GM19240 (cell line): ENCODE results near the gene SINHCAF.
A peak's percentile ranks its signal among the peaks of the same experiment; 100 is the strongest.
"Not testable (repeated sequence)": the region's sequence is repeated elsewhere in the genome, so short reads cannot be mapped to it uniquely, and the experiment has no call there.

ENCODE experiments used
- DNase-seq: peaks from one replicate; pipeline ENCODE4 v3.0.0; 2011; ENCODE audit warnings: low spot score; ENCODE audit not compliant: insufficient read length

Gene SINHCAF

GRCh38 chr12:31265722-31266121, 60.2 kb downstream of the SINHCAF start:
- no peak for DNase-seq

DNA sequence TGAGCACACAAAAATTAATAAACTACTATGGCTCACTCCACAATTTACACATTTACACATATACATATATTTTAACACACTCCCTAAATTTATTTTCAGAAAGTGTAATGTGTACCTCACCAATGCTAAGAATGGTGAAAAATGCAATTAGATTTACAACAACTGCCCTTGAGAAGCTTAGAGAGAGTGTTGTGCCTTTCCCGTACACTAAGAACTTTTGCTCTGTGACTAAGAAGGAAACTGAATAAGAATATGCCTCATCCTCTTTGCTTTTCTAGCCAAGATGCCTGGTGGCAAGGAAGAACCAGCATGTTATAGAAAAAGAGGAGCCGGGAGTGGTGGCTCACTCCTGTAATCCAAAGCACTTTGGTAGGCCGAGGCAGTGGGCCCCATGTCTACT, 62.3 kb downstream of the SINHCAF start:
- DNase-seq, result no peak

DNA sequence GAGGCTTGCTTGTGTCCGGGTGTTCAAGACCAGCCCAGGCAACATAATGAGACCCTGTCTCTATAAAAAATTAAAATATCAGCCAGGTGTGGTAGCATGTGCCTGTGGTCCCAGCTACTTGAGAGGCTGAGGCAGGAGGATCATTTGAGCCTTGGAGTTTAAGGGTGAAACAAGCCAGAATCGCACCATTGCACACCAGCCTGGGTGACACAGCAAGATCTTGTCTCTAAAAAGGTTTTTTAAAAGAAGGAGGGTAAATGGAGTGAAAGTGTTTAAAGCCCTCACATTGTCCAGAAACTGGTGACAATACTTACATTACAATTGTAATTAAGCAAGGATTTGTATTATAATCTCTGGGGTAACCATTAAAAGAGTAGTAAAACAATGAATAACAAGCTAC, 64.2 kb downstream of the SINHCAF start:
- no peak for DNase-seq

GRCh38 chr12:31260840-31261239, 65.1 kb downstream of the SINHCAF start:
- DNase-seq, result no peak

- no peak for DNase-seq
Measured at GRCh38 chr12:31259136-31259886, 66.6 kb downstream of the SINHCAF start.

DNA sequence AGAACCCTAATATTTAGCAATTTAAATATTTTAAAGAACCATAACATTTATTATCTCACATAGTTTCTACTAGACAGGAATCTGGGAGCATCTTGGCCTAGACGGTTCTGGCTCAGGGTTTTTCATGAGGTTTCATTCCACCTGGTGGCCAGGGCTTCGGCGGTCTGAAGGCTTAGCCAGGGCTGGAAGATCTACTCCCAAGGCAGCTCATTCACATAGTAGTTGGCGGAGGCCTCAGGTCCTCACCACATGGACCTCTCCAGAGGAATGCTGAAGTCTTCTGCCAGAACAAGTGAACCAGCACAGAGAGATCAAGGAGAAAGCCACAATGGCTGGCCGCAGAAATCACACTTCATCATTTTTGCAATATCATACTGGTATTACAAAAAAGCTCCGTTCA, 68.2 kb downstream of the SINHCAF start:
- no peak for DNase-seq

DNA sequence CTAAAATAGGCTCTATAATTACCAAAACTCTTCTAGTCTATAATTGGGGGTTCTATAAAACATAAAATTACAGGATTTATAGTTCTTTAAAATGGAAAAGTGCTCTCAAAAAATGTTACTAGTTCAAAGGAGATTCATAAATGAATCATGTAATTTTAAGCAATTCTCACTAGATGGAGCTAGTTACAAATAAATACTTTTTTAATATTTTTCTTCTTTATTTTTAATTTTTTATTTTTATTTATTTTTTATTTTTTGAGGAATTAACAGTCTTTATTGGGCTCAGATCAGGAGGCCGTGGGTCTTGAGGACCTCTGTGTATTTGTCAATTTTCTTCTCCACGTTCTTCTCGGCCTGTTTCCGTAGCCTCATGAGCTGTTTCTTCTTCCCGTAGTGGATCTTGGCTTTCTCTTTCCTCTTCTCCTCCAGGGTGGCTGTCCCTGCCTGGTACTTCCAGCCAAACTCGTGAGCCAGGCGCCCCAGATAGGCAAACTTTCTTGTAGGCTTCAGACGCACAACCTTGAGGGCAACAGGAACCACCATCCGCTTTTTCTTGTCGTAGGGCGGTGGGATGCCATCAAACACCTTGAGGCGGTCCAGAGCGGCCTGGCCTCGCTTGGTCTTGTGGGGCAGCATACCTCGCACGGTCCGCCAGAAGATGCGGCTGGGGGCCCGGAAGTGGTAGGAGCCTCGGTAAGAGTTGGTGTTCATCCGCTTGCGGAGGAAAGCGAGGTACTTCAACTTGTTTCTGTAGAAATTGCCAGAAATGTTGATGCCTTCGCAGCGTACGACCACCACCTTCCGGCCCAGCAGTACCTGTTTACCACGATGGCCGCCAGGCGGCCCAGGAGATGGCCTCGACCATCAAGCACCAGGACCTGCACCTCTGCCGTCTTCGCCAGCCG, 74.0 kb downstream of the SINHCAF start:
- DNase-seq, result not testable (repeated sequence)

GRCh38 chr12:31250179-31250578, 75.8 kb downstream of the SINHCAF start:
- DNase-seq, result no peak

- DNase-seq, result no peak
Measured at GRCh38 chr12:31249356-31249755, 76.6 kb downstream of the SINHCAF start.

DNA sequence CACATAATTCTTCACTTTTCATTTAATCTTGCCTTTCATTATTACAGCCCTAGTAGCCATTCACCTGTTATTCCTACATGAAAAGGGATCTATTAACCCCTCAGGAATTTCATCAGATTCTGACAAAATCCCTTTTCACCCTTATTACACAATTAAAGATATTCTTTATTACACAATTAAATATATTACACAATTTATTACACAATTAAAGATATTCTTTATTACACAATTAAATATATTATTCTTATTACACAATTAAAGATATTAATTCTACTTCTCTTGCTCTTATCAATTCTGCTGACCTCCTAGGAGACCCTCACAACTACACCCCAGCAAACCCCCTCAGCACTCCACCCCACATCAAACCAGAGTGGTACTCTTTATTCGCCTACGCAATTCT, 77.1 kb downstream of the SINHCAF start:
- DNase-seq, result no peak

DNA sequence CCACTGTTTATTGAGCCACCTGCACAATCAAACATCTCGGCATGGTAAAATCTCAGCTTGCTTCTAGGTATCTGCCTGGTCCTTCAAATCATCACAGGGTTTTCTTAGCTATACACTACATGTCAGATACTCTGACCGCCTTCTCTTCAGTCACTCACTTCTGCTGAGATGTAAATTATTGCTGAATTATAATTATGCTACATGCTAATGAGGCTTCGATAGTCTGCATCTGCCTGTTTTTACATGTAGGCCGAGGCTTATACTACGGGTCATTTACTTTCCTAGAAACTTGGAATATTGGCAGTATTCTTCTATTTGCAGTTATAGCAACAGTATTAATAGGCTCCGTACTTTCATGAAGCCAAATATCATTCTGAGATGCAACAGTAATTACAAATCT, 77.6 kb downstream of the SINHCAF start:
- DNase-seq, result no peak

GRCh38 chr12:31246470-31246850, 79.5 kb downstream of the SINHCAF start:
- no peak for DNase-seq

DNA sequence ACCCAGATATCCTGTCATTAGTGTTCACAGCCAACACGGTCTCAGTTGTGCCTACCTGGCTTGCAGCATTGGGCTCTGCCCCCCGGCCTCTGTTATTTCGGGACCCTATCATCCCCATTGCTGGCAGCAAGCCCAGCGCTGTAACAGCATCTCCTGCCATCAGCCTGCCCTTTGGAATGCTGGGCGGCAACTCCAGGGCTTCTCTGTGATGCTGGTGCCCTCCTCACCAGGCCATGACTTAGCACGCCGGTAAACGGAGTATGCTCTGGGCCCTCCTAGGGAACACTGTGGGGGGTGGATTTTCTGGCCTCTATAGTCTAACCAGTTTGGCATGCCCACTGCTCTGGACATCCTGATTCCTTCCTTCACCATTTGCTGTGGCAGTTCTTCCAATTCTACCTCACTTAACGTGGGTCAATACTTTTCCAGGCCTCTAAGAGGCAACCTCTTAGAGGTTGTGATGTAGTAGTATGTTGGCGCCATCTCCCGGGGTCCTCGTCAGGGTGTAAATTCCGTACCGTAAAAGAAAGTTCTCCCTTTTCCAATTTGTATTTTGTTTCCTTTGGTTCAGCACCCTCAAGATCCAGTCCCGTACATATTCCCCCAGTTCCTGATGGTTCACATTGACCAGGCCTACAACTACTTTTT, 80.0 kb downstream of the SINHCAF start:
- no peak for DNase-seq

DNA sequence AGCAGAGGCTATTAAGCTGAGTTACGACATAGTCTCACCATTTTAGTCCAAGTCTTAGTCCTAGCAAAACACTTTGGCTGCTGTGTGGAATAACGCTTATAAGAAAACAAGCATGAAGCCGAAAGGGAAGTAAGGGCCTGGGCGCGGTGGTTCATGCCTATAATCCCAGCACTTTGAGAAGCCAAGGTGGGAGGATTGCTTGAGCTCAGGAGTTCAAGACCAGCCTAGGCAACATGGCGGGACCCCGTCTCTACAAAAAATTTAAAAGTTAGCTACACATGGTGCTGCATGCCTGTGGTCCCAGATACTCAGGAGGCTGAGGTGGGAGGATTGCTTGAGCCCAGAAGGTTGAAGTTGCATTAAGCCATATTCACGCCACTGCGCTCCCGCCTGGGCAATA, 83.5 kb downstream of the SINHCAF start:
- not testable (repeated sequence) for DNase-seq

GRCh38 chr12:31238764-31239387, 87.1 kb downstream of the SINHCAF start:
- peak; percentile 56 for DNase-seq

GRCh38 chr12:31238333-31238732, 87.6 kb downstream of the SINHCAF start:
- not testable (repeated sequence) for DNase-seq

DNA sequence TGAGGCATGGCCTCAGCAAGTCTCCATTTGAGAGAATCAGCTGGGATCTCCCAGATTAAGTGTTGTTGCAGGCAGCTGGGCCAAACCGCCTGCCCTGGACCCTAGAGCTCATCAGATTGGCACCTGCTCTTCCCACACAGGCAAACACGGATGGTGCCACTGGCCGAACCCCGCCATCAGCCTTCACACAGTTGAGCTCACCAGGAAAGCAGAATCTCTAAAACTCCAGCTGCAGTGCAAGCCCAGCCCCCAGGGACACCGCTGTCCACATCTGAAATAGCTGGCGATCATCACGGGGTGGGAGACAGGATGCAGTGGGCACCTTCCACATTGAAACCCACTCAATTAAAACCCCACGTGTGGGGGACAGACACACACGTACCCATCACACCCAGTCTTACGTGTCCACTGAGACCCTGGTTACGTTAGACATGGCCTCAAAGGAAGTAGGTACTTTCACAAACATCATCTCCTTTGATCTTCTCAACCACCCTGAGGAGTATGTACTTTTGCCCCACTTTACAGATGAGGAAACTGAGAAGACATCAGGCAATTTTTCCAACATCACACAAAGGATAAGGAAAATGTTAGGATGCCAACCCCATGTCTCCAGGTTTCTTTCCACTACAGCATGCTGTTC, 88.8 kb downstream of the SINHCAF start:
- DNase-seq, result no peak

- DNase-seq, result no peak
Measured at GRCh38 chr12:31235868-31236395, 90.0 kb downstream of the SINHCAF start.

DNA sequence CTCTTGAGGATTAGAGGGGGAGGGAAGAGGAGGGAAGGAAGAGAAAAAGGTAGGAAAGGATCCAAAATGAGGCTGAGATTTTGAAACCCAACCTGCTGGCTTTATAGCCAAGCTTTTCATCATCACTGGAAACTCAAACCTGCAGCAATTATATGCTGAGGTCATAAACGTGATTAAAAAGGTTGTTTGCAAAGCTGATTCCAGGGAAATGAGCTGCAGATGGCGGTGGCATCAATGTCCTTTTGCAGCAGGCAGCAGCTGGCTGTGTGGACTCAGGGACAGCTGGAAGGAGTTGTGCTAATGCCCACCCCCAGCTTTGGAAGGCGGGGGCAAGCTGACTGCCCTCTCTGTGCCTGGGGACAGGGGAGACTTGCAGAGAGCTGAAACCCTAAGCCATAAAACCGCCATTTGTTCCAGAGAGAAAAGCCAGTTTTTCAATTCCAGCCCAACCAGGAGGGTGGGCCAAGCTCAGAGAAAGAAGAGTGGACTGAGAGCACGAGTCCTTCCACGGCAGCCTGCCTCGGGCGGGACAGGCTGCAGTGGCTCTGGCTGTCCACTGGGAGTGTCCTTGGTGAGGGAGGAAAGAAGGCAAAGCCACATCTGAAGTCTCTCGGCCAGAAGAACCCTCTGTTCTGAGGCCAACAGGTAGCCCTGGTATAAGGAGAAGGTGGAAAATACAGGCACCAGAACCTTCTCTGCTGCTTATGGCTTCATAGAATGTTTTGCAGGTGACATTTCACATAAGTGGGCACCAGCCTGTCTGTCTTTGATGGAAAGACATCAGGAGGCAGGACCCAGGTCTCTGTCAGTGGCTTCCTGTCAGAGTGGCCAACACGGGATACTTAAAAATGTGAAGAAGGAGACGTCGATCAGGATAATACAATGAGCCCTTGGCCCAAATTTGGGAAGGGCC, 90.7 kb downstream of the SINHCAF start:
- no peak for DNase-seq
